Kidney epithelial cell (primary cell): ENCODE measurements around the gene SORD. TPM values are rescaled to one million over a fixed set of nuclear protein-coding genes. Genes with fewer than 3 reads are reported as not detected.
"Not testable (repeated sequence)": the region's sequence is repeated elsewhere in the genome, so short reads cannot be mapped to it uniquely, and the experiment has no call there.

Experiments used
- DNase-seq: peaks from one replicate; pipeline ENCODE4 v3.0.0-alpha.2; 2010; ENCODE audit warnings: low read depth
- H3K27me3 ChIP-seq: 2 replicates; pipeline ENCODE4 v1.6.0; 2011; ENCODE audit warnings: low read length; ENCODE audit not compliant: control insufficient read depth, insufficient read depth
- H3K36me3 ChIP-seq: 2 replicates; pipeline ENCODE4 v1.5.1; 2011; ENCODE audit warnings: low read length; ENCODE audit not compliant: control insufficient read depth, insufficient read depth
- H3K4me3 ChIP-seq: 2 replicates; pipeline ENCODE4 v1.5.1; 2011; ENCODE audit warnings: low read depth, mild to moderate bottlenecking, control low read depth, low read length
- total RNA-seq: library from RNA; depleted of rRNA; stranded (reverse); fragments of >200 nt; gene quantifications from 2 replicates; pipeline ENCODE4 v1.2.3, GENCODE V29; 2015
- TF ChIP-seq, protein P1 (sequence below): IDR thresholded peaks from 2 replicates; pipeline ENCODE4 v1.5.1; 2011; ENCODE audit warnings: mild to moderate bottlenecking, moderate library complexity, low read length, control low read depth, inconsistent platforms; ENCODE audit not compliant: insufficient read depth, poor library complexity, severe bottlenecking

Gene SORD
- total RNA-seq, 1 donor from 2014 or later = 30.2 TPM

DNA sequence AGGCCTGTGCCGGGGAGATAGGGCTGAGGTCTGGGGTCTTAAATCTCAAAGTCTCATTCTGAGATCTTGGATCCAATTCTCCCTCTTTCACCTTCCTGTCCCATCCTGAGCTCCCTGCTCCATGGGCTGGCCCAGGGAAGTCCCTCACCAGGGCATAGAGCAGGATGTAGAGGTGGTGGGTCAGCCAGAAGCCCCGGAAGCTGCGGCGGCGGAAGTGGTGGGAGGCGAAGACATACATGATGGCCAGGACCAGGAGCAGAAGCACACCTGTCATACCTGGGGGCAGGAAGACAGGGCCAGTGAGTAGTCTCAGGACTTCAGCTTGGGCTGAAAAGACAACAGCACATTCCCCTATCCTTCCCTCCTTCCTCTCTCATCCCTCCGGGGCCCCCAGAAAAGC lies 74.5 kb downstream of the SORD start:
- Histone ChIP-seq H3K27me3 (peaks cover 6% of the 10 kb centered on the region), H3K36me3 (no peaks in the 10 kb centered on the region), H3K4me3 (no peak overlapping the region)
- TF ChIP-seq, protein P1, sequence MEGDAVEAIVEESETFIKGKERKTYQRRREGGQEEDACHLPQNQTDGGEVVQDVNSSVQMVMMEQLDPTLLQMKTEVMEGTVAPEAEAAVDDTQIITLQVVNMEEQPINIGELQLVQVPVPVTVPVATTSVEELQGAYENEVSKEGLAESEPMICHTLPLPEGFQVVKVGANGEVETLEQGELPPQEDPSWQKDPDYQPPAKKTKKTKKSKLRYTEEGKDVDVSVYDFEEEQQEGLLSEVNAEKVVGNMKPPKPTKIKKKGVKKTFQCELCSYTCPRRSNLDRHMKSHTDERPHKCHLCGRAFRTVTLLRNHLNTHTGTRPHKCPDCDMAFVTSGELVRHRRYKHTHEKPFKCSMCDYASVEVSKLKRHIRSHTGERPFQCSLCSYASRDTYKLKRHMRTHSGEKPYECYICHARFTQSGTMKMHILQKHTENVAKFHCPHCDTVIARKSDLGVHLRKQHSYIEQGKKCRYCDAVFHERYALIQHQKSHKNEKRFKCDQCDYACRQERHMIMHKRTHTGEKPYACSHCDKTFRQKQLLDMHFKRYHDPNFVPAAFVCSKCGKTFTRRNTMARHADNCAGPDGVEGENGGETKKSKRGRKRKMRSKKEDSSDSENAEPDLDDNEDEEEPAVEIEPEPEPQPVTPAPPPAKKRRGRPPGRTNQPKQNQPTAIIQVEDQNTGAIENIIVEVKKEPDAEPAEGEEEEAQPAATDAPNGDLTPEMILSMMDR = no peak
- DNase-seq = no peak

DNA sequence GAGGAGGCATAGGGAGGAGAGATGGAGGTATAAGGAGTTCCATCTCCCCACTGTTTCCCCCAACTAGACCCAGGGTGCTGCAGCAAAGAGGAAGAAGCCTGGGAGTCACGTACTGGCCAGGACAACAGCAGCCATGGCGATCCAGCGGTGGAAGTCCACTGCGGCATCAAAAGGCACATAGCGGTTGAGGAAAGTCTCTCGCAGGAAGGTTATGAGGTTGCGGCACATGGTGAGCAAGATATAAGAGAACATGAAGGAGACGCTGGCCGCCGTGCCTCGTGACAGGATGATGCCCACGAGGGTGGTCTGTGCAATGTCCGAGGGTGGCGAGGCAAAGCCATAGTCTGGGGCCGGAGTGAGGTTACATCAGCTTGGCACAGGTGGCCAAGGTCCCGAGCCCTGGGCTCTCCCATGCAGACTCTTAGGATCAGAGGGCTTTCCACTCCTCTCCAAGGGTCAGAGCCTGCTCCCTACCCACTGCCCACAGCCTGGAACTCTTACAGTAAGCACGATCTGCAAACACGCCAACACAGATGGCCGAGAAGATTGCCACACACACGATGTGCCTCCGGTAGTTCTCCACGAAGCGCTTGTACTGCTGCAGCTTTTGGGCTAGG lies 76.7 kb downstream of the SORD start:
- Histone ChIP-seq H3K36me3 (no peaks in the 10 kb centered on the region), H3K27me3 (peaks cover 2% of the 10 kb centered on the region), H3K4me3 (no peak overlapping the region)
- TF ChIP-seq, protein P1 = no peak
- DNase-seq = no peak

DNA sequence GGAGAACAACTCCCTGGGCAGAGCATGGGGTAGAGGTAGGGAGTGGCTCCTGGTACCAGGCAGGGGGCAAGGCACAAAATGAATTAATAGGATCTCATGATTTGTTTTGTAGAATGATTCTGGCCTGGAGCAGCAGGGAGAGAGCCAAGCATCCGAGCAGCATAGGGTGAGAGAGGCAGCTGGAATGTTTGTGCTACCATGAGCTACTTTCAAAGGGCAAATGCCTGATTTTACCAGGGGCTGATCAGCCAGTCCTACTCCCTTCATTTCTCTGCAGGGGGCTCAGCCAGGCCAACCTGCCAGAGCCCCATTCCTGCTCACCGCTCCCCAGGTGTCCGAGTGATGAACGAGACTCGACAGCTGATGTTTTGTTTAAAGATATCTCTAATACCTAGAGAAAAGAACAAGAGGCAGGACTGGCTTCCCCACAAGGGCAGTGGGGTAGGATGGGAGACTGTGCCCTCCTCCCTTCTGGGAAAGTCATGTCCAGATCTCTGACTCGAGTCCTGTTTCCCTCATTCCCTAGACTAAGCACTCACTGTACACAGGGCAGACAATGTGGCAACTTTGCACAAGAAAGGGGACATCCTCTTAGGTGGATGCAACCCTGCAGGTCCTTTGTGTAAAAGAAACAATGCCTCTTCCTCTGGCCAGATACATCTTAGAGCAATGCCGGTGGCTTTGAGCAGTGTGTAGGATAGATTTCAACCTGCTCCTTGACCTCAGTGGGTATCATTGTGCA lies 78.1 kb downstream of the SORD start:
- no peak overlapping the region for H3K4me3 ChIP-seq
- H3K36me3 ChIP-seq = no peaks in the 10 kb centered on the region
- H3K27me3 ChIP-seq = peaks cover 8% of the 10 kb centered on the region
- no peak for DNase-seq
- TF ChIP-seq, protein P1 = no peak

DNA sequence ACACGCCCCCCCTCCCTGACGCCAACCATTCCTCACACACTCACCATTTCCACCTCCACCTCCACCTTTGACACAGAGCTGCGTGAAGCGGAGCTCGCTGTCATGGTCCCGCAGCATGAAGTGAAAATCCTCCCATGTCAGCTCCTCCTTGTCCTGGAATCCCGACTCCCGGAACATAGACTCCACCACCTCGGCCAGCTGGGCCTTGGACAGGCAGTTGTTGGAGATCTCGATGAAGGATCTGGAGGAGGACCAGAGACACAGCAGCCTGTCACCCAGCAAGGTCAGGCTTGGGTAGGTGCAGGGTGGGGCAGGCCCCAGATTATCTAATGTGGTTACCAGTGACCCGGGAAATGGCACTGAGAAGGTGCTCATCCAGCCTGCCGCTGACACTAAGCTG lies 78.8 kb downstream of the SORD start:
- Histone ChIP-seq H3K36me3 (no peaks in the 10 kb centered on the region), H3K4me3 (no peak overlapping the region), H3K27me3 (peaks cover 15% of the 10 kb centered on the region)
- no peak for DNase-seq
- TF ChIP-seq, protein P1 = no peak

DNA sequence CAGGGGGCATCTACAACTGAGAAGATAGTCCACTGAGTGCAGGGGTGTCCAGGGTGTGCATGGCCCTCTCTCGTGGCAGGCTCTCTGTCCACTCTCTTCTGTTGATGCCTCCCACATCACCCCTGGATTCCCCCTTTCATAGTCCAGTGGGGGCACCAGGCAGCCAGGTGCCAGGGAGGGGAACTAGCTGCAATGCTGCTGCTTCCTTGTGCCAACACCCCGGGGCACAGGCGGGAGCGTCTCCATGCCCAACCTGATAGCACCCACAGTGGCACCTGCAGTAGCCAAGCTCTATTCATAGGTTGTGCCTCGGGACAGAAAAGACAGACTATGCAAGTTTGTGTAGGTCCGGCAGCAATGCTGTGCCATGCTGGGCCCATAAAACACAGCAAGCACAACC lies 79.2 kb downstream of the SORD start:
- TF ChIP-seq, protein P1 = no peak
- Histone ChIP-seq H3K4me3 (no peak overlapping the region), H3K27me3 (peaks cover 18% of the 10 kb centered on the region), H3K36me3 (no peaks in the 10 kb centered on the region)
- DNase-seq = no peak

DNA sequence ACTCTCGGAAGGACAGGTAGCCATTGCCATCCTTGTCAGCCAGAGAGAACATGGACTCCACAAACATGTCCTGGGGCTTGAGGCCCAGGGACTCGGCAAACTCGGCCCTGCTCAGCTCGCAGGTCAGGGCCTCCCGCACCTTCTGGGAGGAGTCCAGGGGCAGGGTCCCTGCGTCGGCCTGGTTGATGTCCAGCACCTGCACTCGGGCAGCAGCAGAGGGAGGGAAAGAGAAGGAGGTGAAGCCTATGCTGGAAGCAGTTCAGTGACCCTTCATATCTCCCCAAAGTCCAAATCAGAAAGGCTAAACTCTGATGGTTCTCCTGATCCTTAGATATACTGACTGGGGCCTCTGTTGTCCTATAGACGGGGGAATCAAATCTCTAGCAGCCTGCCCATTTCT lies 81.2 kb downstream of the SORD start:
- not testable (repeated sequence) for H3K4me3 ChIP-seq, DNase-seq, H3K36me3 ChIP-seq
- H3K27me3 ChIP-seq = peaks cover 25% of the 10 kb centered on the region
